K562 (cell line): ENCODE measurements around the gene UBASH3A. TPM values are rescaled to one million over a fixed set of nuclear protein-coding genes. Genes with fewer than 3 reads are reported as not detected.
A peak's percentile ranks its signal among the peaks of the same experiment; 100 is the strongest.

Source experiments
- ARID3A ChIP-seq: IDR thresholded peaks from 2 replicates; pipeline ENCODE4 v1.6.1; 2012; ENCODE audit warnings: low read depth, low read length, improper control_type of control experiment, borderline replicate concordance
- BCOR ChIP-seq: fragments of 450-650 bp; IDR thresholded peaks from 2 replicates; pipeline ENCODE4 v1.6.1; 2016
- CGGBP1 ChIP-seq: fragments of 250-450 bp; sonication (Bioruptor Pico); IDR thresholded peaks from 2 replicates; pipeline ENCODE4 v1.9.0; 2021; ENCODE audit warnings: mild to moderate bottlenecking
- CHD4 ChIP-seq: fragments of 200-600 bp; sonication (generic); IDR thresholded peaks from 3 replicates; pipeline ENCODE4 v1.6.1; 2012; ENCODE audit warnings: low read depth, mild to moderate bottlenecking, mixed read lengths, low read length, inconsistent platforms; ENCODE audit not compliant: insufficient read depth, insufficient replicate concordance, poor library complexity, severe bottlenecking
- EGR1 ChIP-seq: fragments of 450-650 bp; conservative IDR thresholded peaks from 2 replicates; pipeline ENCODE4 v1.6.1; 2017; ENCODE audit warnings: mild to moderate bottlenecking
- L3MBTL2 ChIP-seq: fragments of 450-650 bp; IDR thresholded peaks from 2 replicates; pipeline ENCODE4 v1.6.1; 2016; ENCODE audit warnings: mild to moderate bottlenecking, moderate library complexity
- PCBP2 ChIP-seq: fragments of 200-400 bp; formaldehyde crosslinking; IDR thresholded peaks from 2 replicates; pipeline ENCODE4 v1.6.1; 2018; ENCODE audit warnings: low read length, low read depth, mild to moderate bottlenecking, moderate library complexity; ENCODE audit not compliant: poor library complexity, severe bottlenecking
- PML ChIP-seq: IDR thresholded peaks from 2 replicates; pipeline ENCODE4 v1.6.1; 2012; ENCODE audit warnings: low read length, inconsistent platforms
- RBM14 ChIP-seq: fragments of 200-400 bp; formaldehyde crosslinking; IDR thresholded peaks from 2 replicates; pipeline ENCODE4 v1.6.1; 2018; ENCODE audit warnings: low read depth, mild to moderate bottlenecking, low read length, moderate library complexity, borderline replicate concordance; ENCODE audit not compliant: insufficient read depth
- SIX5 ChIP-seq, 2 experiments: IDR thresholded peaks; 2 replicates each; pipeline ENCODE4 v1.6.1; 2011; ENCODE audit warnings: low read length in 2 of 2, borderline replicate concordance in 1 of 2, low read depth in 1 of 2, mild to moderate bottlenecking in 1 of 2, moderate library complexity in 1 of 2; ENCODE audit not compliant: insufficient read depth in 1 of 2
- SMAD2 ChIP-seq: fragments of 150-350 bp; IDR thresholded peaks from 2 replicates; pipeline ENCODE4 v1.6.1; 2014; ENCODE audit warnings: low read depth, mild to moderate bottlenecking, low read length
- TBL1XR1 ChIP-seq, 2 experiments: IDR thresholded peaks; 2 replicates each; pipeline ENCODE4 v1.6.1; 2012; ENCODE audit warnings: improper control_type of control experiment in 2 of 2, low read length in 2 of 2, mild to moderate bottlenecking in 1 of 2
- TBP ChIP-seq: optimal IDR thresholded peaks from 2 replicates; pipeline ENCODE3; 2011; ENCODE audit warnings: low read depth, low read length, improper control_type of control experiment
- TEAD1 ChIP-seq, 2 experiments: fragments of 450-650 bp in 1 of 2; sonication (generic) in 1 of 2; formaldehyde crosslinking; IDR thresholded peaks; 2 replicates each; pipeline versions ENCODE4 v1.4.0 to v1.8.0; 2020 to 2022; ENCODE audit warnings: mild to moderate bottlenecking in 2 of 2, missing genetic modification reagents in 1 of 2
- USF1 ChIP-seq: sonication (generic); formaldehyde crosslinking; IDR thresholded peaks from 2 replicates; pipeline ENCODE4 v1.9.0; 2022; ENCODE audit warnings: mild to moderate bottlenecking, missing genetic modification reagents
- XRCC3 ChIP-seq: fragments of 450-650 bp; IDR thresholded peaks from 2 replicates; pipeline ENCODE4 v1.6.1; 2017; ENCODE audit warnings: mild to moderate bottlenecking, moderate library complexity
- YY1 ChIP-seq, 3 experiments: IDR thresholded peaks; 2 replicates each; pipeline ENCODE4 v1.6.1; 2011; ENCODE audit warnings: low read length in 2 of 3, mild to moderate bottlenecking in 2 of 3, moderate library complexity in 2 of 3, borderline replicate concordance in 1 of 3, control low read depth in 1 of 3, low read depth in 1 of 3; ENCODE audit not compliant: insufficient read depth in 3 of 3, insufficient replicate concordance in 2 of 3, control insufficient read depth in 1 of 3, insufficient read length in 1 of 3; ENCODE audit errors: extremely low read depth in 1 of 3
- ZFP1 ChIP-seq: fragments of 450-650 bp; formaldehyde crosslinking; IDR thresholded peaks from 2 replicates; pipeline ENCODE4 v1.4.0; 2020; ENCODE audit warnings: mild to moderate bottlenecking, mixed read lengths
- ZMIZ1 ChIP-seq, 2 experiments: fragments of 150-350 bp in 1 of 2; IDR thresholded peaks; 2 replicates each; pipeline ENCODE4 v1.6.1; 2012 to 2016; ENCODE audit warnings: low read depth in 2 of 2, low read length in 2 of 2, mild to moderate bottlenecking in 1 of 2, moderate library complexity in 1 of 2
- ZNF699 ChIP-seq: fragments of 250-450 bp; sonication (Bioruptor Pico); IDR thresholded peaks from 2 replicates; pipeline ENCODE4 v1.8.0; 2021; ENCODE audit warnings: mild to moderate bottlenecking, moderate library complexity; ENCODE audit not compliant: insufficient replicate concordance
- polyA plus RNA-seq, 8 experiments: library from polyadenylated mRNA; depleted of rRNA in 4 of 8; stranded (reverse) in 5 of 8; unstranded in 3 of 8; fragments of >200 nt; fragmentation: Nextera tagmentation in 2 of 8; fragmentation: Illumina TruSeq in 1 of 8; extraction: Ambion mirVana in 2 of 8; extraction: Trizol in 1 of 8; gene quantifications; 2 replicates each; pipeline versions ENCODE4 v1.2.1 to v1.2.3, GENCODE V29; 2011 to 2014; ENCODE audit warnings: inconsistent platforms in 1 of 8, missing spikeins in 1 of 8
- total RNA-seq, 7 experiments: library from RNA; depleted of rRNA in 6 of 7; stranded (reverse); fragments of >200 nt in 6 of 7; fragmentation: Illumina TruSeq in 2 of 7; extraction: Trizol in 2 of 7; gene quantifications; 2 replicates each; pipeline versions ENCODE4 v1.2.1 to v1.2.3, GENCODE V29; 2011 to 2021; ENCODE audit warnings: low replicate concordance in 1 of 7

Gene UBASH3A
- total and polyA plus RNA-seq, 9 of the 15 experiments (the other 6 are each of a cell fraction or from before 2014, with no cell fraction given), result 0.23 to 1.8 (median 1.1) TPM

- TF ChIP-seq EGR1 (no peak; the same call in 1 of the 2 replicates), TBP (no peak), TBL1XR1 (IDR thresholded peaks at IDR 0.05; ENCODE audit: low read length in 2 of 2) (peak in 1 of 2 experiments; percentile 51; a peak in 1 of 4 replicates), YY1 (IDR thresholded peaks at IDR 0.05; ENCODE audit: borderline replicate concordance in 1 of 3, control insufficient read depth in 1 of 3, extremely low read depth in 1 of 3, insufficient read depth in 3 of 3, insufficient read length in 1 of 3, insufficient replicate concordance in 2 of 3, low read depth in 1 of 3, low read length in 2 of 3) (peak in 1 of 3 experiments; percentile 61), ARID3A (peak; percentile 90; the same call in 1 of the 2 replicates), ZMIZ1 (IDR thresholded peaks at IDR 0.05; ENCODE audit: low read depth in 2 of 2, low read length in 2 of 2) (peak in 1 of 2 experiments; percentile 89; a peak in 2 of 4 replicates), CGGBP1 (CRISPR knock-in tag) (no peak), BCOR (peak; percentile 86), CHD4 (no peak), ZNF699 (CRISPR knock-in tag) (no peak), RBM14 (no peak), SIX5 (IDR thresholded peaks at IDR 0.05; ENCODE audit: borderline replicate concordance in 1 of 2, insufficient read depth in 1 of 2, low read depth in 1 of 2, low read length in 2 of 2) (no peak), TEAD1 (CRISPR knock-in tag; IDR thresholded peaks at IDR 0.05) (0 out of 4 replicates have a peak, but pooled peaks of 1 of the 2 experiments have one; percentile 32), PML (peak; percentile 89), ZFP1 (CRISPR knock-in tag) (no peak), L3MBTL2 (peak; percentile 44; the same call in 1 of the 2 replicates), PCBP2 (no peak), USF1 (no peak), SMAD2 (no peak), XRCC3 (no peak)
These were observed at the start of gene UBASH3A (continued) for GRCh38 chr21:42403611-42404231.
